SKM-1 (cell line): ENCODE data around the gene PCSK5.
A peak's percentile ranks its signal among the peaks of the same experiment; 100 is the strongest.

Experiments used
- DNase-seq: peaks from one replicate; lab custom pipeline; 2025; ENCODE audit not compliant: unreplicated experiment; lab: John Stamatoyannopoulos, UW

PCSK5 gene

DNA sequence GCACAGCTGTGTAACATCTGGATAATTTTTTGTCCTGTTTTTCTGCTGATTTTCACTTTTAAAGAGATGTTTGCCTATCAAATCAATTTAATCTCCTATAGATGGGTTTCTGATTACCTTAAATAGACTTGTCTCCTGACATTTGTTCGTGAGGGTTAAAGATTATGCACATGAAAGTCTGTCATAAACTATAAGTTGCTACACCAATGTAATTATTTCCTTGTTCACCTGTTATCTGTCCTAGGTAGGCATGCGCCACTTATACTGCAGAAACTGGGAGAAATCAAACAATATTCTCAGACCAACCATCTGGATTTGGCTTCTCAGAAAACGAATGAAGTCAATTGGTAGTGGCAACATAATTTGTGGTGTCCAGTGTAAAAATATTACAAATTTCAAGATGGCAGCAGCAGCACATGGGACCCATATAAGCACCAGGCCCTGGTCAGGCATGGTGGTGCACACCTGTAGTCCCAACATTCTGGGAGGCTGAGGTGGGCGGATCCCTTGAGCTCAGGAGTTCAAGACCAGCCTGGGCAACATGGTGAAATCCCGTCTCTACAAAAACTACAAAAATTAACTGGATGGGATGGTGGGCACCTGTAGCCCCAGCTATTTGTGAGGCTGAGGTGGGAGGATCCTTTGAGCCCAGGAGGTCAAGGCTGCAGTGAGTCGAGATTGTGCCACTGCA is 483.5 kb downstream of the PCSK5 start:
- no peak for DNase-seq

- DNase-seq = no peak
These were observed 484.5 kb downstream of the PCSK5 start for GRCh38 chr9:76374783-76375559.

DNA sequence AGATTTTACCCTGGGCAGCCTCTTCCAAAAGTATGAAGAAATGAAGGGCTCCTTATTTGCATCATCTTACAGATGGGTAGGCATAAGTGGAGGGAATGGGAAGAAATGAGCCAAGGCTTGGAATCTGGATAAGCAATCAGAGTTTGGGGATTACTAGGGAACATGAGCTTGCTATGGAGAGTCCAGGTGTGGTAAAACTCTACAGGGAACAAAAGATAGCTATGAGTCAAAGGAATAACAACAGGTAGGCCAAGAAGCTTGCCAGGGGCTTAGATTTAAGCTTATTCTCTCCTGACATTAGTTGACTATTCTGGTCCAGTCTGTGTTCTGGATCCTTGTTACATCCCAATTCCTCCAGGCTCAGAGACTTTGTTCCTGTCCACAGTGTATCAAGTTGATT is 487.3 kb downstream of the PCSK5 start:
- DNase-seq = no peak

DNA sequence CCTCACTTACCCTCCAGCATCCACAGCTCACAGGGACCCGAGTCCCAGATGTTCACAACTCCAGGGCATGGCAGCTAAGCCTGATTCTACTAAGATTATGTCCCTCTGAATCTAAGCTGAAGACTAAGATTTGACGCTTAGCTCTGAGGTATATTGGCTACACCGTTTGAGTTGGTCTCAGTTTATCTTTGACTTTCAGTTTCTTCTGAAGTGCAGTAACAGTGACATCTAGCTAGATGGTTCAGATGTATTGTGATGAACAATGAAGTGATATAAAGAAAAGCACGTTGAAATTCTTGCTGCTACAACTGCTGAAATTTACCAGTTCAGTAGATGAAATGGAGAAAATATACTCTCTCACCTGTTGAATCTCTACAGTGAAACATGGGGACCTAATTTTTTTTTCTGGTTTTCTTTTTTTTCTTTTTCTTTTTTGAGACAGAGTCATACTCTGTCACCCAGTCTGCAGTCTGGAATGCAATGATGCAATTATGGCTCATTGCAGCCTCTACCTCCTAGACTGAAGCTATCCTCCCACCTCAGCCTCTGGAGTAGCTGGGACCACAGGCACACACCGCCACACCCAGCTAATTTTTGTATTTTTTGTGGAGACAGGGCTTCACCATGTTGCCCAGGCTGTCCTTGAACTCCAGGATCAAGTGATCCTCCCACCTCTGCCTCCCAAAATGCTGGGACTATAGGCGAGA is 488.0 kb downstream of the PCSK5 start:
- DNase-seq = no peak

- no peak for DNase-seq
These were observed 489.0 kb downstream of the PCSK5 start for GRCh38 chr9:76379494-76379893.

DNA sequence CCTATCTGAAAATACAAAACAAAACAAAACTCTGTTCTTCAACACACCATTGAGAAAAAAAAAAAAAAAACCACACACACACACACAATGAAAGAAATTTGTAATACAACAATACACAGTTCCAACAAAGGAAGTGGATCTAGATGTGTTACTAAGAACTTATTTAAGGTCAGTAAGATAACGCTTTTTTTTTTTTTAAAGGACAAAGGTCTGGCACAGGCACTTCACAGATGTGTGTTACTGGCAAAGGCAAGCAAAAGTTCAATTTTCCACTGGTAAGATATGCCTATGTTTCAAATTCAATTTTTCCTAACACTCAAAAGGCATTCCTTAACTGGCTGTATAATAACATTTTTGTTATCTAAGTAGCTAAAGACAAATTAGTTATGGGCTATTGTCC is 500.2 kb downstream of the PCSK5 start:
- DNase-seq = no peak

GRCh38 chr9:76394195-76394959 is 503.9 kb downstream of the PCSK5 start, which contains the start of gene RFK:
RFK (minus strand) TSS chr9:76394426; CDS start chr9:76394171, 255 bp downstream.
- peak; percentile 24 for DNase-seq

DNA sequence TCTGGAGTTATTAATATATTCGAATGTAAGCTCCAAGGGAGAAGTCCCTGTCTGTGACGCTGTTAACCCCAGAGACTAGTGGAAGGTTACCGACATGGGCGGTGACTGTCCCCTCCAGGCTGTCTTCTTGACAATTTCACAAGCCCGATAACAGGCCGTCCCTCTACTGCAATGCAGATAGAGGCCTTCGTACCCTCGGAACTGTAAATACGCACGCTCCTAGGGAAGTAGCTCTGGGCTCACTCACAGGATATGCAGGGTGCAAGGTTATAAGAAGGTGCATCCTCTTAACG is 504.4 kb downstream of the PCSK5 start:
- DNase-seq = no peak

DNA sequence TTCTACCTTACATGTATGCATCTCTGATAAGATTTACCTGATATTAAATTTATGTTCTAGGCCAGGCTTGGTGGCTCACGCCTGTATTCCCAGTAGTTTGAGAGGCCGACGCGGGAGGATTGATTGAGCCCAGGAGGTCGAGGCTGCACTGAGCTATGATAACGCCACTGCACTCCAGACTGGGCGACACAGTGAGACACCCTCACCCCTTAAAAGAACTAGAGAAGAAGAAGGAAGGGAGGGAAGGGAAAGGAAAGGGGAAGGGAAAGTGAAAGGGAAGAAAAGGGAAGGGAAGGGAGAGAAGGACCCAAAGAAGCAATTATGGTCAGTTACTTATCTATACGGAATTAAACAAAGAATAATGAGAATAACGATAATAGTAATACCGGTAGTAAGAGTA is 504.9 kb downstream of the PCSK5 start:
- no peak for DNase-seq

DNA sequence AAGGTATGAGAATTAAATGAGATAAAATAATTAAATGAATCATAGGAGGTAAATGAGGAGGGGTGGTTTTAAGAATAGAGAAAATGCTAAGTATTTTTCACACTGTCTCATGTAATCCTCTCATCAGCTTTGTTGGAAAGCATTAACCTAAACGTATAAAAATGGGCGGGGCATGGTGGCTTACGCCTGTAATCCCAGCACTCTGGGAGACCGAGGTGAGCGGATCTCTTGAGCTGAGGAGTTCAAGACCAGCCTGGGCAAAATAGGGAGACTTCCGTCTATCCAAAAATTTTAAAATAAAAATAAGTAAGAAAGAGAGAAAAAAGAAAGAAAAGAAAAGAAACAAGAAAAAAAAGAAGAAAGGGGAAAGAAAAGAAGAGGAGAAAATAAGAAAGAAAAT is 505.7 kb downstream of the PCSK5 start:
- DNase-seq = no peak

GRCh38 chr9:76396597-76396996 is 506.1 kb downstream of the PCSK5 start:
- DNase-seq = no peak

- DNase-seq = no peak
These were observed 509.4 kb downstream of the PCSK5 start for GRCh38 chr9:76399856-76400255.

DNA sequence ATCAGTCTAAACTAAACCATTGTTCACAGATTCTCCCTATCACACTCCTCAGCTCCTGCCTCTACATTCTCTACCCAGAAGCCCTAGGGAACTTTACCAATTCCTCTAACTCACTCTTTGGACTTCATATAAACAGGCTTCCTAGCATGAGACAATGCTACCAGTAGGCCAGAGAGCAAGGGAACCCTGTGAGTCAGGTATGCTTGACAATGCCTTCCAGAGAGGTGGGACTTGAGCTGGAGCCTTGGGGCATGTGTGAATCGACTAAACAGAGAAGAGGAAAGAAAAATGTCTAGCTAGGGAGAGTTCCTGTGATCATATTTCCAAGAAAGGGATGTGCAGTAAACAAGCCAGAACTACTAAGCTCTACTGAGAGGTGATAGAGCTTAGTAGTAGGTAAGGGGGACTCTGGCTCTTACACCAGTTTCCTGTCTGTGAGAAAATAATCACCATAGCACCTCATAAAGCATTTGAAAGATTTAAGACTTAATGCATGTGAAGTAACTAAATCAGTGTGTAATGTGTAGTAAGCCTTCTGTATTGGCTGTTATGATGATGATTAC is 510.1 kb downstream of the PCSK5 start:
- DNase-seq = no peak

DNA sequence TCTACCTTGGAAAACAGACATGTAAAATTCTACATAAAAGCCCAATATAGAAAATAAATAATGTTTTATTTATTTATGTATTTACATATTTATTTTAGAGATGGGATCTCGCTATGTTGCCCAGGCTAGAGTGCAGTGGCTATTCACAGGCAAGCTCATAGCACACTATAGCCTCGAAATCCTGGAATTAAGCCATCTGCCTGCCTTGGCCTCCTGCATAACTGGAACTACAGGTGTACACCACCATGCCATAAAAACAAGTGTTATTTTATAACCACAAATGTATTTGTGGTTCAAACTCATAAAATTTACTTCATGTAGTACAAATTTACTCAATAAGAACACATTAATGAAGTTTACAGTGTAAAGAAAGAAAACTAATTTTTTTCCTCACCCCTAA is 510.7 kb downstream of the PCSK5 start:
- no peak for DNase-seq

DNA sequence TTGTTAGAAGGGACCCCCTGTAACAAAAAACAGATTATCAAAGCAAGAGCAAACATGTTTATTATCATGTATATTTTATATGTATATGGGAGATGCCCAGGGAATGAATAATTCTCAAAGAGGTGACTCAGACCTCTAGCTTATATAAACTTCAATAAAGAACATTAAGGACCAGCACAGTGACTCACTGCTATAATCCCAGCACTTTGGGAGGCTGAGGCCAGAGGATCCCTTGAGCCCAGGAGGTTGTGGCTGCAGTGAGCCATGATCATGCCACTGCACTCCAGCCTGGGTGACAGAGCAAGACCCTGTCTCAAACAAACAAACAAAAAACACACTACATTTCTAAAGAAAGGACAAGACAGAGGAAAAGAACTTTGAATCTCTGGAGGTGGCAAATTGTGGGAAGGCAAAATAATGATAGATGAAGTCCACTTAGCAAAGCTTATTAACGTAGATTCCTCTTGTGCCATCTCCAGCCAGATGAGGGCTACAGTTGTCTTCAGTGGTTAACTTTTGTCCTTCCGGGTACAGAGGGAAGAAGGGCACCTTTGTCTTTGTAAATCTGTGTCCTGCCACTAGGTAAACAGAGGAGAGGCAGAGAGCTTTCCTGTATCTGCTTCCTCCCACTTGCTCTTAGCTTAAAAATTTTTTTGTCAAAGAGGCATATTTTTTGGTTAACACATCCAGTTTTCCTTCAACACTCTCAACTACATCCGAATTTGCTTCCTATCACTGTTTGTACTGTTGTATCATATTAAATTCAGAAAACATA is 511.3 kb downstream of the PCSK5 start:
- DNase-seq = no peak

DNA sequence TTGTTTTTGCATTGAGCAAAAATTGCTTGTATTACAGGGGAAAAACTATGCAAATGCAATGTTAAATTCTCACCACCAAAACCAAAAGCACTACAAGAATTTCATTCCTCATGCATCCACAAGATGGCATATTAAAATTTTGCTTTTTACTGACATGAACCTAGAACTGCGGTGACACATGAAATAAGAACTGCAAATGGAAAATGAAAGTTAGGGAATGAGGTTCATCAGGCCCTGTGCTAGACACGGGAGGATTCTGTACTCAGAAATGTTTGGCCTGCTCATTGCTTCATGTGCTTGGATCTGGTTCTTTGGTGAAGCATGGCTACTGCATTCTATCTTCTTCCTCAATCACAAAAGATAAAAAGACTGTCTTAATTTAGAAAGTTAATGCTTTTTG is 512.9 kb downstream of the PCSK5 start:
- DNase-seq = no peak

- no peak for DNase-seq
These were observed 513.9 kb downstream of the PCSK5 start for GRCh38 chr9:76404401-76404800.

DNA sequence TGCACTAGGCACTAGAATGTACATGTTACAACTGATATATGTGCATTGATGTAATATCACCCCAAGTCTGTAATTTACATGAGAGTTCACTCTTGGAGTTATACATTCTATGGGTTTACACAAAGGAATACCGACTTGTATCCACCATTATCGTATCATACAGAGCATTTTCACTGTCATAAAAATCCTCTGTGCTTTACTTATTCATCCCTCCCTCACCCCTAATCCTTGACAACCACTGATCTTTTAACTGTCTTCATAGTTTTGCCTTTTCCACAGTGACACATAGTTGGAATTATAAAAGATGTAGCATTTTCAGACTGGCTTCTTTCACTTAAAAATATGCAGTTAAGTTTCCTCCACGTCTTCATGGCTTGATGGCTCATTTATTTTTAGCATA is 514.9 kb downstream of the PCSK5 start:
- no peak for DNase-seq

DNA sequence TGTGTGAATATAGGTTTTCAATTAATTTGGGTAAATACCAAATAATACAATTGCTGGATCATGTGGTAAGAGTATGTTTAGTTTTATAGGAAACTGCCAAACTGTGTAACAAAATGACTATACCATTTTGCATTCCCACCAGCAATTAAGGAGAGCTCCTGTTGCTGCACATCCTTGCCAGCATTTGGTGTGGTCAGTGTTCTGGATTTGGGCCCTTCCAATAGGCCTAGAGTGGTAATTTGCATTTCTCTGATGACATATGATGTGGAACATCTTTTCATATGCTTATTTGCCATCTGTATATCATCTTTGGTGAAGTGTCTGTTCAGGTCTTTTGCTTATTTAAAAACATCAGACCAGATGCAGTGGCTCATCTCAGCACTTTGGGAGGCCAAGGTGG is 515.4 kb downstream of the PCSK5 start:
- no peak for DNase-seq
